Activated CD4-positive, alpha-beta T cell treated with anti-CD3 and anti-CD28 coated beads, Interleukin-2, amount 50 U/mL, for 48 hours (primary cell): ENCODE data around the gene CDA.

Experiments
- DNase-seq, 2 experiments: peaks; one replicate each; pipeline ENCODE4 v3.0.0-alpha.2; 2020

CDA gene

DNA sequence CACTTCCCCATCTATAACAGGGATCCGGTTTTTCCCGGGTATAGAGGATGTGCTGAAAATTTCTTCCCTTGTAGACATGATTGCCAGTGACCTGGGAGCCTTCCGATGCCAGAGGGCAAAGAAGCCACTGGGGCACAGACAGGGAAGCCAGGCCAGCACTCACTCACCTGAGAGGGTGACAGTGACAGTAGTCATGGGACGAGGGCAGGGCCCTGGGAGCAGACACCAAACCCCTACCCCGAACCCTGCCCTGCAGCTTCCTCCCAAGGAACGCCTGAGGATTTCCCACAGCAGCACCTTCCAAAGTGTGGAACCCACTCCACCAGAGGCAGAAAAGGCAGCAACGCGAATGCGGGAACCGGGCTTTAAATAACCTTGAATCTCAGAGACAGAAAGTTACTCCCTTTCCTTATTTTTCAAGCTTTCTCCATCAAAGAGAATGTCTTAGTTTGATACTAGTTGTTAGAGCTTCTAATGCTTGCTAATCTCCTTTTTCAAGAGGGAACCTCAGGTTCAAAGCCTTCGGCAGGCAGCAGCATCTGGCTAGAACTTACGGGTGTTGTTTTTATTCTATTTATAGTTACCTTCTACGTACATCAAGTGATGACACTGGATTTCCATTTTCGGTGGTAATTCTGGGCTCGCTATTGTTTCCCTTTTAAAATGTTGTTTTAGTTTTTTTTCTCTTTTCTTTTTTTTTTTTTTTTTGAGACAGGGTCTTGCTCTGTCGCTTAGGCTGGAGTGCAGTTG is 69.4 kb downstream of the CDA start:
- DNase-seq = no peak

DNA sequence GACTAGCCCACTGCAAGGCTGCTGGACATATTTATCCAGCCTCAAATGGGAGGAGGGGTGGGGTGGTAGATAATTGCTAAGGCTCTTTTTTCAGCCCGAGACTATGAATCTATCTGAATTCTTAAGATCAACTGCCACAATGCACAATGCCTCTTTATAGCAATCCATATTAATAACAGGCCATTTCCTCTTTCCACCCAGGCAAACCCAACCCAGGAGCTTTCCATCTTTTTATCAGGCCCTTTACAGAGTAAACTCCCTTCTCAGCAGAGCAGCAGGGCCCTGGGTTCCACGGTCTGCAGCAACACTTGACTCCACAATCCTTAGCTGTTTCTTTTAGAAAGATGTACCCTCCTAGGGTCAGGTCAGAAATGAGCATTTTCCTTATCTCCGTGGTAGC is 71.5 kb downstream of the CDA start:
- DNase-seq = no peak

- peak; percentile 15 to 19 for DNase-seq
These were observed 71.9 kb downstream of the CDA start for GRCh38 chr1:20660847-20661206.

DNA sequence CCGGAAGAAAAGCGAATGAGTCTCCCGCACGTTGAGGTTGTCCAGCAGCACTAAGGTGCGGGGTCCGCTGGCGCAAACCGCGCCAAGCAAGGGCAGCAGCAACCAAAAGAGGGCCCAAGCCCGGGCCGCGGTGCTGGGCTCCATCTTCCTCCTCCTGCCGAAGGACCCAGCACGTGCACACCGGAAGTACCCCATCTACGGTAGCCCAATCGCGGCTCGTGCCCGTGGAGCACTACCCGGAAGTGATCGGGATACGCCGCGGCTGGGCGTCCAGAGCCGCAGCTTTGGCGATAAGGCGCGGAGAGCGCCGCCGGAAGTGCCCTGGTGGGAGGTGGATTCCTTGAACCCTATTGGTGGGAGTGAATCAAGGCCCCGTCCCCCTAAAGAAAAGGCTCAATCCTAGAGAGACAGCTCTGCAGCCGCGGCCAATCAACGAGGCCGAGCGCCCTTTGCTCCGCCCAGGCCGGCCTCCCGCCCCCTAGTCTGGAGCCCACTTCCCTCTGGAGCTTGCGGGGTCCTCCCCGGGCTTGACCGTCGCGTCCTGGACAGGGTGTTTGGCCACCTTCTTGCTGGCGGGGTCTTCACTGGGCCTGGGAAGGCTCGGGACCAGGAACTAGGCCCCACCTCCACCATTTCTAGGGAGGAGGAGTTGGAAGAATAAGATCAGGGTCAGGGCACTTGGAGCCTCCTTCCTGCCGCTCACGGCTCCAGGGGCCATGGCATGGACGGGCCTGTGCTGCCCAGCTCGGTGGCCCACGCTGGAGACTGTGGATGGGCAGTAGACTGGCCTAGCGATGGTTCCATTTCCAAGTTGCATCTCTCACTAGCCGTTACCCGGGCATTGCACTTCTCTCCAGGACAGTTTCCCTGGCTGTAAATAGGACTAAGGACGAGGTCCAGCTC is 72.6 kb downstream of the CDA start, which contains the start of gene DDOST:
Gene DDOST, minus strand, starts transcription at position 163 of the 903 bp plus-strand sequence. Its CDS starts 19 bp downstream, at position 144.
- peak; percentile 94 to 96 for DNase-seq

DNA sequence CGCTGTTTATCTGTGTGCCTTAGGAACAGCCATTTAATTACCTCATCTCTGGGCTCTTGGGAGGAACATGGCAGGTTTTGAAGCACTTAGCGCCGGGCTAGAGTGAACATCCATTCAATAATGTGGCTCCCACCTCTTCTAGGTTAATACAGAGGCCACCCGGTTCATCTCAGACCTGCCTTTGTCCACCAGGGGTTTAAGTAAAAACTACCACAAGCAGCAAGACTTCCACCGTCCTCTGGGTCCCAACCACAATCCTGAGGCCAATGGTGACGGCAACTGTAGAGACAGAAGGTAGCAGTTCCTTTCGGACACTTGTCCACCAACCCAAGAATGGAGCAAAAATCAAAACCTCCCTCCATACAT is 73.2 kb downstream of the CDA start:
- DNase-seq = no peak

- DNase-seq = no peak
These were observed 74.5 kb downstream of the CDA start for GRCh38 chr1:20663365-20663764.

DNA sequence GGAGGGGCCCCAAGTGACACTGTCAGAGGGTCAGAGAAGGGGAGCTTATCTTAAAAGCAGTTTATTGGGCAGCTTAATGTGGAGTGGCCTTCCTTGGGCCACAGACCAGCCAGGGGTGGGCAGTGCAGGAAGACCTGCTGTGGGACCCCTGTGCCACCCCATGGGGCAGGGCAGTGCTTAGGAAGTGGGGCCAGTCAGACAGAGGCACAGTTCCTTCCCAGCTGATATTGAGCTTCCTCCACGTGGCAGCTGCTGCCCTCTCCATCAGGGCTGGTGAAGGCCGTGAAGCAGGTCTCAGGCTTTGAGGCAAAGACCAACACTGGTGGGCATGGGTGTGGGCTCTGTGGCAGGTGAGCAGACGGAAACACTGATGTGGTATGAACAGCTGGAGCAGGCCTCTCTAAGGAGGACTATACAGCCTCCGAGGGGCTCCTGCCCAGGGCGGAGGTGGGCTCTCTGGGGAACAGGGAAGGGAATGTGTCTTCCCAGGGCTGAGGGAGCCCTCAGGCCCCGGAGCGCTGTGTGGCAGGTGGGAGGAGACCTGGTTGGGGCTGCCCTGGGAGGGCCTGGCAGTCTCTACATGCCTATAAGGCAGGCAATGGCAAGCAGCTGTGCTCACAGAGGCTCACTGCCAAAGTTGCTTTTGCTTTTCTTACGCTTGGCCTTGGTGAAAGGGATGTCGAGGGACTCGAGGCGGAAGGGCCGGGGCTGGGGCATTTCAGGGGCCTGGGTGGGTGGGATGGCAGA is 75.2 kb downstream of the CDA start:
- no peak for DNase-seq

DNA sequence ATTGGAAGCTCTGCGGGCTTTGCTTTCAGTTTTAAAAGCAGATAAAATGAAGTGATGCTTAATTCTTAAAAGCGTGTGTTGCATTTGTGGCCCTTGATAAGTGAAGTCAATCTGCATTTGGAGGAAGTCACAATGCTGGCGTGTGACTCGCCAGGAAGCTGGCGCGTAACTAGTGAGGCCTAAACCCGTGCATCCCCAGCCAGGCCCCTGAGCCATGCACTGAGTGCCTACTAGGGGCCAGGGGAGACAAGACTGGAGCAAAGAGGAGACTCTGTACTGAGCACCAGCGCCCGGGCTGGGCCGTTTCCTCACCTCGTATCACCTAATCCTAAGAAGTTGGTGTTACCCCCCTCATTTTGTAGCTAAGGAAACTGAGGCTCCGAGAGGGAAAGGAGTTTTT is 76.8 kb downstream of the CDA start:
- DNase-seq = no peak

DNA sequence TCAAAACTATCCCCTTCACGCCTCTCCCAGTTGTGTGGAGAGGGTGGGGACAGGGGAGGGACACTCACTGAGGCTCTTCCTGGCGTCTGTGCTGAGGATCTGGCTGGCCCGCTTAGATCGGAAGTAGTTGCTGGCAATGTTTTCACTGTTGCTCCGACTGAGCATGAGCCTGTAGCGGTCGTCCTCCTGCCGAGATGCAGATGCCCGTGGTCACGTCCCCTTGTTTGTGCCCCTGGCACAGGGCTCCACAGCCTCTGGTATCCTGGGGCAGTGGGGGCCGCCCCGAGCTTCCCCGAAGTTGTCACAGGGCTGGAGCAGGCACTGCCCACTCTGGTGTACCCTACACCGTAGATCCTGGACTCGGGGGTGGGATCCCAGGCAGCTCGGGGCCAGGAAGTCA is 77.2 kb downstream of the CDA start:
- no peak for DNase-seq

GRCh38 chr1:20666804-20667203 is 77.9 kb downstream of the CDA start:
- DNase-seq = no peak
